Suppressor macrophage (primary cell): ENCODE data around the gene DNAH14.
"Not testable (repeated sequence)": the region's sequence is repeated elsewhere in the genome, so short reads cannot be mapped to it uniquely, and the experiment has no call there.

ENCODE experiments used
- DNase-seq, 4 experiments: peaks; one replicate each; pipeline ENCODE4 v3.0.0-alpha.2; 2020 to 2022

Gene DNAH14

GRCh38 chr1:225350872-225351271 is 421.4 kb downstream of the DNAH14 start:
- no peak for DNase-seq

GRCh38 chr1:225354906-225355305 is 425.4 kb downstream of the DNAH14 start:
- no peak for DNase-seq

GRCh38 chr1:225355863-225356262 is 426.4 kb downstream of the DNAH14 start:
- DNase-seq = no peak

GRCh38 chr1:225360119-225360518 is 430.6 kb downstream of the DNAH14 start:
- DNase-seq = no peak

- no peak for DNase-seq
These were observed 431.7 kb downstream of the DNAH14 start for GRCh38 chr1:225361176-225361575.

GRCh38 chr1:225362805-225363204 is 433.3 kb downstream of the DNAH14 start:
- no peak for DNase-seq

- peak in 1 of 4 experiments; percentile 5 for DNase-seq
These were observed 435.0 kb downstream of the DNAH14 start for GRCh38 chr1:225364439-225364838.

GRCh38 chr1:225366018-225366417 is 436.5 kb downstream of the DNAH14 start:
- no peak for DNase-seq

- DNase-seq = no peak
These were observed 437.1 kb downstream of the DNAH14 start for GRCh38 chr1:225366552-225366951.

GRCh38 chr1:225368036-225368552 is 438.6 kb downstream of the DNAH14 start:
- no peak for DNase-seq

- DNase-seq = no peak
These were observed 442.0 kb downstream of the DNAH14 start for GRCh38 chr1:225371366-225372010.

GRCh38 chr1:225373155-225373554 is 443.7 kb downstream of the DNAH14 start:
- DNase-seq = no peak

GRCh38 chr1:225374996-225375395 is 445.5 kb downstream of the DNAH14 start:
- no peak for DNase-seq

- DNase-seq = no peak
These were observed 449.4 kb downstream of the DNAH14 start for GRCh38 chr1:225378880-225379279.

GRCh38 chr1:225380691-225381090 is 451.2 kb downstream of the DNAH14 start:
- no peak for DNase-seq

GRCh38 chr1:225386860-225387259 is 457.4 kb downstream of the DNAH14 start:
- not testable (repeated sequence) for DNase-seq

- peak in 2 of 4 experiments; percentile 15 to 23 for DNase-seq
These were observed 458.9 kb downstream of the DNAH14 start for GRCh38 chr1:225388372-225388771.

GRCh38 chr1:225389843-225390242 is 460.4 kb downstream of the DNAH14 start:
- DNase-seq = no peak

- no peak for DNase-seq
These were observed 466.9 kb downstream of the DNAH14 start for GRCh38 chr1:225396357-225396756.

- no peak for DNase-seq
These were observed 471.5 kb downstream of the DNAH14 start for GRCh38 chr1:225400968-225401367.

GRCh38 chr1:225406976-225407725 is 477.7 kb downstream of the DNAH14 start:
- no peak for DNase-seq

- no peak for DNase-seq
These were observed 478.3 kb downstream of the DNAH14 start for GRCh38 chr1:225407755-225408154.

- DNase-seq = no peak
These were observed 478.8 kb downstream of the DNAH14 start for GRCh38 chr1:225408249-225408648.

GRCh38 chr1:225409051-225409450 is 479.6 kb downstream of the DNAH14 start:
- no peak for DNase-seq
